ENCODE data around the gene LRRC71. TPM values are rescaled to one million over a fixed set of nuclear protein-coding genes. Genes with fewer than 3 reads are reported as not detected.

LRRC71 gene
- total RNA-seq, 1 donor from 2014 or later: not detected

- Histone ChIP-seq H3K4me3 (no peak overlapping the region), H3K27me3 (peaks cover 7% of the 10 kb centered on the region)
- TF ChIP-seq POLR2AphosphoS5 (IDR thresholded peaks at IDR 0.05; ENCODE audit: insufficient read depth in 1 of 2, low read depth in 1 of 2) (no peak), POLR2A (IDR thresholded peaks at IDR 0.05) (no peak), CTCF (IDR thresholded peaks at IDR 0.05) (no peak)
Measured at GRCh38 chr1:156931211-156931952, 10.9 kb downstream of the LRRC71 start.

DNA sequence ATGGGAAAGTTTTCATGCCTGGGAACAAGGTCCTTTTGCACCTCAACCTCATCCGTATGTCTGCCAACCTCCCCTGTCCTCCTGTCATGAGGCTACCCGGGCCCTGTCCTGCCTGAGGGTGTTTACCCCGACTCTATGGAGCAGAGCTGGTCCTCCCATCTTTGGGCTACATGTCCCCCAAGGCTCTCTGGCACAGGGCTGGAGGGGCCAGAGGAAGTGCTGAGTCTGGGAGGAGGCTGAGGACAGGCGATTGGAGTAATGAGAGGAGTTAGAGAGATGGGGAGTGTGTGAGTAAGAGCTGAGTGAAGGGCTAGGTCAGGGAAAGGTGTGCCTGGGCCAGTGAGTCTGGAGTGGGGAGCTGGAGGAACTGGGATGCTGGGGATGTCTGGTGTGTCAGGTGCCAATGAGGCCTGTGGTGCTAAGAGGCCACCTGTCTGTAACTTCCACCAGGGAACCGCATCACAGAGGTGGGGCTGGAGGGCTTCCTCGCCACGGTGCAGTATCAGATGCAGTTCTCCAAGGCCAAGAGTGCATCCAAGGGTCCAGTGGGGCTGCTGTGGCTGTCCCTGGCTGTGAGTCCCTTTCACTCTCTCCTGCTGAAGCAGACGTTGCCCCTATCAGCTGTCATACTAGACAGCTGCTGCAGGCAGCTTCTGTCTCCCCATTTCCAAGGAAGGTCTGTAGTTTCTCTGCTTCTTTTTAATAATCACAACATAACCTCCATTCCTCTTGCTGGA lies 11.7 kb downstream of the LRRC71 start:
- Histone ChIP-seq H3K27ac (no peak overlapping the region), H3K4me3 (no peak overlapping the region)

More at GRCh38 chr1:156931211-156931952, 10.9 kb downstream of the LRRC71 start:
- intact Hi-C loops (cut with DNase I): no loop called here
- no peak for DNase-seq (ENCODE audit: extremely low spot score in 2 of 2)
- H3K27ac ChIP-seq: no peak overlapping the region
- no peaks in the 10 kb centered on the region for H3K36me3 ChIP-seq
- no peaks in the 10 kb centered on the region for H3K9me3 ChIP-seq
- peaks cover 9% of the 10 kb centered on the region for H3K4me1 ChIP-seq

DNA sequence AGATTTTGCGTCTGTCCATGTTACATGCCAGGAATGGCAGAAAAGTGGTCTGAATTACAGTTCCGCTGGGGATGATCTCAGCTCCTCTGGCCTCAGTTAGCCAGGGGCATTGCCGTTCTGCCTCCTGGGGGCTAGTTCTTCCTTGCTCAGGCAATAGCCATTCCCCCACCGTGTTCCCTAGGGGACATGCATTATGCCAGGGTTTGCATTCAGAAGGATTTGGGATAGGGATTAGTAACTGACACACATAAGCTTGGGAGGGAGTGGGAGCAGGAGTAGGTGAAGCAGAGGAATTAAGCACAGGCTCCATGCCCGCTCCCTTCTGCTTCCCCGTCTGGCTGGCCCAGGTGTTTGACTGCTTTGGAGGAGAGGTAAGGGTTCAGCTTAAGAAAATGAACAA lies 12.7 kb downstream of the LRRC71 start:
- no peak overlapping the region for H3K4me3 ChIP-seq
- peaks cover 0 to 9% of the 10 kb centered on the region in 2 donors for H3K36me3 ChIP-seq
- H3K27me3 ChIP-seq: no peaks in the 10 kb centered on the region
- no peak overlapping the region for H3K27ac ChIP-seq
- H3K4me1 ChIP-seq: no peaks in the 10 kb centered on the region
- intact Hi-C loops (cut with DNase I): no loop called here
- TF ChIP-seq POLR2A (IDR thresholded peaks at IDR 0.05): no peak
- TF ChIP-seq CTCF (IDR thresholded peaks at IDR 0.05): no peak
- no peak for TF ChIP-seq POLR2AphosphoS5 (IDR thresholded peaks at IDR 0.05; ENCODE audit: insufficient read depth in 1 of 2, low read depth in 1 of 2)
- H3K9me3 ChIP-seq: no peaks in the 10 kb centered on the region
- DNase-seq (ENCODE audit: extremely low spot score in 2 of 2): no peak

More for the DNA sequence above, 11.7 kb downstream of the LRRC71 start:
- TF ChIP-seq POLR2A (IDR thresholded peaks at IDR 0.05) (no peak), POLR2AphosphoS5 (IDR thresholded peaks at IDR 0.05; ENCODE audit: insufficient read depth in 1 of 2, low read depth in 1 of 2) (no peak), CTCF (IDR thresholded peaks at IDR 0.05) (no peak)
- Histone ChIP-seq H3K27me3 (peaks cover 5% of the 10 kb centered on the region), H3K9me3 (no peaks in the 10 kb centered on the region), H3K36me3 (peaks cover 0 to 6% of the 10 kb centered on the region in 2 donors), H3K4me1 (peaks cover 9% of the 10 kb centered on the region)
- DNase-seq (ENCODE audit: extremely low spot score in 2 of 2): no peak
- intact Hi-C loops (cut with DNase I): no loop called here

DNA sequence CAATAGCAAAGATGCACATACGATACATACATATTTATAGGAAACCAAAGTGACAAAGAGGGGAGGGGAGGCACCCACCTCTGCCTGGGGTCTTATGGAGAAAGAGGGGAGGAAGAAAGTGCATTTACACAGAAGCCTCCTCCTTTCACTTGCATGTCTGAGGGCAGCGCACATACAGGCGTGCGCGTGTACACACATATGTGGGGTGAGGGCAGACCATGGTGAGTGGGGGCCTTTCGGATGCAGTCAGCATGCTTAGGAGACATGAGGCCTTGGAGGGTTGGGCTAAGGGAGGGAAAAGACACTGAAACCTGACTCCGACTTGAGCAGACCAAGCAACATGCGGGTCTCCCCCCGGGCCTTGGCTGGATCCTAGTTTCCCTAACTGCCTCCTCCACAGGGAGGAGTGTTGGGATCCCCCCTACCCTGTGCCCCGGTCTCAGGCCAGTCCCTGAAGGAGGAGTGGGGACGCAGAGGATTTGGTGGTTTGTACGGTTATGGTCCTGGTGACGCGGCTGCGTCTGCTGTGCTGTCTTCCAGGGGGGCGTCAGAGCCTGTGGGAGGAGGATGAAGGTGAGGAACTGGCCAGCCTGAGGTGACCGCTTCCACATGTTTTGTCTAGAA lies 15.2 kb downstream of the LRRC71 start:
- TF ChIP-seq CTCF (IDR thresholded peaks at IDR 0.05): no peak
- TF ChIP-seq POLR2A (IDR thresholded peaks at IDR 0.05): no peak
- TF ChIP-seq POLR2AphosphoS5 (IDR thresholded peaks at IDR 0.05; ENCODE audit: insufficient read depth in 1 of 2, low read depth in 1 of 2): no peak
- Histone ChIP-seq H3K27me3 (no peaks in the 10 kb centered on the region), H3K36me3 (peaks cover 0 to 33% of the 10 kb centered on the region in 2 donors), H3K27ac (no peak overlapping the region), H3K9me3 (no peaks in the 10 kb centered on the region), H3K4me1 (no peaks in the 10 kb centered on the region), H3K4me3 (no peak overlapping the region)
- no peak for DNase-seq (ENCODE audit: extremely low spot score in 2 of 2)
- intact Hi-C loops (cut with DNase I): no loop called here
